NB4 (cell line): ENCODE measurements around the gene PHF12.

ENCODE experiments used
- CTCF ChIP-seq: IDR thresholded peaks from one replicate; pipeline ENCODE4 v1.5.1; 2012; ENCODE audit warnings: low read depth, low read length
- POLR2A ChIP-seq: IDR thresholded peaks from 2 replicates; pipeline ENCODE4 v1.6.1; 2011; ENCODE audit warnings: mild to moderate bottlenecking; ENCODE audit not compliant: insufficient read length; ENCODE audit errors: extremely low read depth
- TF ChIP-seq, protein P1 (sequence below): IDR thresholded peaks from 2 replicates; pipeline ENCODE4 v1.6.1; 2011; ENCODE audit warnings: low read depth, low read length

DNA sequence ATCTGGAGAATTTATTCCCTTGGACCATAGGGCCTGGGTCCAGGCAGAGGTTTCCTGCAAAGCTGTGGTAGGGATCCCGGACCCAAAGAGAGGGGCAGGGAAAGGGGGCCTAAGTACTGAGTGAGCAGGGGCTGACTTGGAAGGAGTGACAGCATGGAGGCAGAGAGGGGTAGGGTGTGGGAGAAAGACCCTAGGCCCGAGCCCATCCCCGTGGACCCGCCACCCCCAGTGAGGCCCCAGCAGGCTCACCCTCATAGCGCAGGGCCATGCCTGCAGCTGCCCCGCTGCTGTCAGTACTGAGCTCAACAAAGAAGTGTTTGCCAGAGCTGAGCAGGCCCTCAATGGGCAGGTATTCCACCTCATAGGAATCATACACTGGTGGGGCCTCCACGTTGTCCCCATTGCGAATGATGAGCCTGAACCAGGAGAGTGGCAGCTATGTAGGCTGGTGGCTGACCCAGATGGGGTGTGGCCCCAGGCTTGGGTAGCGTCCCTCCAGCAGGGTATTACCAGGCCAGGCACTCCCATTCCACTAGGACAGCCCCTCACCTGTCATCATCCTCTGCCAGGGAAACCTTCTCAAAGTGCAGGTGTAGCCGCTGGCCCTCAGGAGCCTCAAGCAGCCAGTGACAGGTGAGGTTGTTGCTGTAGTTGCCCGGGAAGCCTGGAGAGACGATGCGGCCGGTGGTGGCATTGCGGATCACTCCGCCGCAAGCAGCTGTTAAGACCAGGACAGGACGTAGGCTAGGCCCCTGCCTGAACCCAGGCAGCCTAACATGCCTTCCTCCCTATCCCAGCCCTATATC is 9.1 kb upstream of the PHF12 start:
- TF ChIP-seq CTCF (no peak), POLR2A (no peak)
- TF ChIP-seq, protein P1, sequence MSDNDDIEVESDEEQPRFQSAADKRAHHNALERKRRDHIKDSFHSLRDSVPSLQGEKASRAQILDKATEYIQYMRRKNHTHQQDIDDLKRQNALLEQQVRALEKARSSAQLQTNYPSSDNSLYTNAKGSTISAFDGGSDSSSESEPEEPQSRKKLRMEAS, result no peak
